ENCODE data around the gene APH1B. TPM values are rescaled to one million over a fixed set of nuclear protein-coding genes. Genes with fewer than 3 reads are reported as not detected.

Gene APH1B
- total and polyA plus RNA-seq, 2 donors (not counting 3 experiments of a cell fraction or from before 2014, with no cell fraction given): 14.6 to 24.6 TPM

GRCh38 chr15:63231206-63231605, 46.2 kb upstream of the APH1B start:
- DNase-seq (ENCODE audit: low read depth, low spot score) (no peak), FAIRE-seq (no peak)
- CTCF ChIA-PET: interaction anchor here (0.6 to 3.3 kb wide), 10 partner anchors 10 to 65 kb away, joined by 3 to 11 read pairs (median 4); no protein-coding TSS in a partner anchor
- dilution Hi-C loops (cut with MboI; ENCODE audit: extremely low pct_ligation_motif_present, low sequenced_read_pairs): no loop called here
- Histone ChIP-seq H3K27me3 (ENCODE audit: control insufficient read depth in 2 of 2, insufficient read depth in 2 of 2, low read length in 2 of 2) (no peaks in the 10 kb centered on the region), H3K9me1 (replicated peaks; ENCODE audit: control insufficient read depth, extremely low read depth, insufficient read depth, low read length) (no peaks in the 10 kb centered on the region), H3K4me3 (replicated peaks in 1 of 3; ENCODE audit: insufficient read depth in 1 of 3, low read depth in 1 of 3, low read length in 3 of 3) (no peak overlapping the region), H4K20me1 (replicated peaks; ENCODE audit: control insufficient read depth, extremely low read depth, insufficient read depth, low read length) (no peaks in the 10 kb centered on the region), H3K4me2 (ENCODE audit: insufficient read depth, low read length) (no peak overlapping the region), H3K79me2 (ENCODE audit: control insufficient read depth, insufficient read depth, low read length) (peaks cover 37% of the 10 kb centered on the region), H3K27ac (ENCODE audit: insufficient read depth, low read depth, low read length) (no peak overlapping the region), H2AFZ (ENCODE audit: low read depth, low read length) (no peak overlapping the region), H3K9me3 (replicated peaks; ENCODE audit: control insufficient read depth, insufficient read depth, low read length) (no peaks in the 10 kb centered on the region), H3K4me1 (ENCODE audit: control insufficient read depth, extremely low read depth, insufficient read depth, low read length) (peaks cover 44% of the 10 kb centered on the region), H3K36me3 (ENCODE audit: control insufficient read depth in 2 of 2, extremely low read depth in 1 of 2, insufficient read depth in 2 of 2, low read length in 2 of 2) (no peaks in the 10 kb centered on the region), H3K9ac (replicated peaks; ENCODE audit: extremely low read depth, insufficient read depth, low read length) (no peak overlapping the region)
- POLR2A ChIA-PET: no interaction called here
- intact Hi-C loops (cut with micrococcal nuclease): loop anchor here (5.0 kb wide), 1 partner anchor 384 kb away; no protein-coding TSS in a partner anchor
- no TSS peak for BruUV-seq (replicated peaks)
- TF ChIP-seq CTCF (IDR thresholded peaks at IDR 0.05; ENCODE audit: extremely low read depth in 1 of 2, insufficient read depth in 1 of 2, low read depth in 1 of 2, low read length in 2 of 2) (no peak), POLR2A (IDR thresholded peaks at IDR 0.05; ENCODE audit: low read depth, low read length) (no peak), POLR2AphosphoS5 (IDR thresholded peaks at IDR 0.05; ENCODE audit: insufficient read depth, low read depth, low read length) (no peak), FOS (IDR thresholded peaks at IDR 0.05; ENCODE audit: borderline replicate concordance, insufficient read depth, low read length) (no peak), MAX (IDR thresholded peaks at IDR 0.05; ENCODE audit: insufficient read depth, insufficient read length) (no peak), MYC (IDR thresholded peaks at IDR 0.05; ENCODE audit: low read depth, low read length) (no peak), JUN (IDR thresholded peaks at IDR 0.05; ENCODE audit: borderline replicate concordance, insufficient read depth, insufficient read length, low read depth) (no peak), EZH2 (IDR thresholded peaks at IDR 0.05; ENCODE audit: borderline replicate concordance, low read depth, low read length, severe bottlenecking) (no peak), GATA2 (IDR thresholded peaks at IDR 0.05; ENCODE audit: insufficient read depth, insufficient read length, low read depth, low read length) (no peak)
